NCI-H460 (cell line): ENCODE results near the gene RERE. TPM values are rescaled to one million over a fixed set of nuclear protein-coding genes. Genes with fewer than 3 reads are reported as not detected.
"Not testable (repeated sequence)": the region's sequence is repeated elsewhere in the genome, so short reads cannot be mapped to it uniquely, and the experiment has no call there.

ENCODE experiments used
- DNase-seq: peaks from one replicate; pipeline ENCODE4 v3.0.0-alpha.2; 2016; ENCODE audit warnings: low read depth; ENCODE audit errors: extremely low read depth
- total RNA-seq: library from RNA; depleted of rRNA; stranded (reverse); fragments of >200 nt; shearing (Covaris generic); gene quantifications from 2 replicates; pipeline ENCODE4 v1.2.3, GENCODE V29; 2014

Gene RERE
- total RNA-seq, 1 experiment from 2014 or later, result 7.7 TPM

DNA sequence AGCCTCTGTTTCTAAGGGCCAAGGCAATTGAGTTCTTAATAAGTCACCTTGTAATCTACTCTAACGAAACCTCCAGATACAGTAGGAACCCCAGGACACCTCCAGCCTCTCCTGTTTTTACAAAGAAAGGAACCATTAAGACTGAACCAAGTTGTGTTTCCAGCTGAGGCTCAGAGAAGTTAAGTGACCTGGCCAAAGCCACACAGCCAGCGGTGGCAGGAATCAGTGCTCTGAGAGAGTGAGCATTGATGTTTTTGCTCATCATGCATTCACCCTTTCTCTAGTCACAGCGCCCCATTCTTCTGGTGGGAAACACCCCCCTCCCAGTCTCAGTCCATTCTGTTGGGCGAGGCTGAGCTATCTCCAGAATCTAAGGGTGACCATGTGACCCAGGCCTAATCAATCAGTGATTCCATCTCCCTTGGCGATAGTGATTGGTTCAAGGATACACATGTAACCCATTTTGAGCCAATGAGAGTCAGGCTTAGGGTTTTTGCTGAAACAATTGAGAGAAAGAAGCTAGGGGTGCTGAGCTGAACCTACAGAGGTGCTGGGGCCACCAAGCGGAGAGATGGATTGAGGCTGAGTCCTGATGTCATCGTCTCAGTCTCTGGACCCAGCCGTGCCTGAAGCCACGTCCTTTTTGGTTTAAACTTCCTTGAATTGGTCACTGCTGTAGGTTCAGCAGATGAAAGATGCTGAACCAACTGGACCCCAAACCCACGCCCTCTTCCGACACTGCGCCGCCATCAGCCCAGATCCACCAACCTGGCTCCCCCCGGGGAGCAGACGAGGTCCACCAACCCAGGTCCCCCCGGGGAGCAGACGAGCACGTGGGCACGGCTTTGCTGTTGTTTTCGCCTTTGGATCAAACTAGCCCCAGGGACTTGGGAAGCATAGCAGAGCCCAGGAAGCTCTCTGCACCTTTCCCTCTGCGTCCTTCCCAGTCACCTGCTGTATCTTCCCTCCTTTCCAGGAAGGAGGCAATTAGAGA, 28.0 kb upstream of the RERE start:
- DNase-seq, result no peak

DNA sequence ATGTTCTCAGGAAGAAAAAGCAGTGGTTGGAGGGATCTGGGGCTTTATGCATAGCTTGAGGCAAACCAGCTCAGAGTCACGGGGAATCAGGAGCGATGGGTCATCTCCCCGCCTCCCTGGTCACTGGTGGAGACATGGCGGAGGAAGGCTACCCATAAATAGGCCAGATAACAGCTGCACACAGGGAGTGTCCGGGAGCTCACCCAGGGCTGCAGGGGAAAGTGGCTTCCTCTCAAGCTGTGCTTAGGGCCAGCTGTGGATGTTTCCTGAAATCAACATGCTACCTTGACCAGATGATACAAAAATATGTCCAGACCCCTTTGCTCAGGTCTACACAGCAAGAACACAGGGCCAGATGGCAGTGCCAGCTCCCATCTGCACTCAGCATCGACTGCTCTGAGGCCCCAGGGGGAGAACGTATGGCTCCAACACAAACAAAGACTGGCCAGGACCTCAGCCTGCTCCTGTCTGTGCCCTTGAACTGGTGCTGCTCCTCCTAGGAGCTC, 27.1 kb upstream of the RERE start:
- no peak for DNase-seq

DNA sequence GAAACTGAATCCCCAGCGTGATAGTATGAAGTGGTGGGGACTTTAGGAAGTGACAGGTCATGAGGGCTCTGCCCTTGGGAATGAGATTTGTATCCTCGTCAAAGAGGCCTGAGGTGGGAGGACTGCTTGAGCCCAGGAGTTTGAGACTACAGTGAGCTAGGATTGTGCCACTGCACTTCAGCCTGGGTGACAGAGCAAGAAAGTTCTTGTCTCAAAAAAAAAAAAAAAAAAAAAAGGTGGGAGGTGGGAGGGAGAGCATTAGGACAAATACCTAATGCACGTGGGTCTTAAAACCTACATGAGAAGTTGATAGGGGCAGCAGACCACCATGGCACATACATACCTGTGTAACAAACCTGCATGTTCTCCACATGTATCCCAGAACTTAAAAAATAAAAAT, 24.0 kb upstream of the RERE start:
- no peak for DNase-seq

DNA sequence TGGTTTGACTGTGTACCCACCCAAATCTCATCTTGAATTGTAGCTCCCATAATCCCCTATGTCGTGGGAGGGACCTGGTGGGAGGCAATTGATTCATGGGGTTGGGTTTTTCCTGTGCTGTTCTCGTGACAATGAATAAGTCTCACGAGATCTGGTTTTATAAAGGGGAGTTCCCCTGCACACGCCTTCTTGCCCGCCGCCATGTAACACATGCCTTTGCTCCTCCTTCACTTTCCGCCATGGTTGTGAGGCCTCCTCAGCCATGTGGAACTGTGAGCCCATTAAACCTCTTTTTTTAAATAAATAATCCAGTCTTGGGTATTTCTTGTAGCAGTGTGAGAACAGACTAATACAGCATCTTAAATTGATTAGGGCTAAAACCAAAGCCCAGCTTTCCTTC, 22.6 kb upstream of the RERE start:
- no peak for DNase-seq

DNA sequence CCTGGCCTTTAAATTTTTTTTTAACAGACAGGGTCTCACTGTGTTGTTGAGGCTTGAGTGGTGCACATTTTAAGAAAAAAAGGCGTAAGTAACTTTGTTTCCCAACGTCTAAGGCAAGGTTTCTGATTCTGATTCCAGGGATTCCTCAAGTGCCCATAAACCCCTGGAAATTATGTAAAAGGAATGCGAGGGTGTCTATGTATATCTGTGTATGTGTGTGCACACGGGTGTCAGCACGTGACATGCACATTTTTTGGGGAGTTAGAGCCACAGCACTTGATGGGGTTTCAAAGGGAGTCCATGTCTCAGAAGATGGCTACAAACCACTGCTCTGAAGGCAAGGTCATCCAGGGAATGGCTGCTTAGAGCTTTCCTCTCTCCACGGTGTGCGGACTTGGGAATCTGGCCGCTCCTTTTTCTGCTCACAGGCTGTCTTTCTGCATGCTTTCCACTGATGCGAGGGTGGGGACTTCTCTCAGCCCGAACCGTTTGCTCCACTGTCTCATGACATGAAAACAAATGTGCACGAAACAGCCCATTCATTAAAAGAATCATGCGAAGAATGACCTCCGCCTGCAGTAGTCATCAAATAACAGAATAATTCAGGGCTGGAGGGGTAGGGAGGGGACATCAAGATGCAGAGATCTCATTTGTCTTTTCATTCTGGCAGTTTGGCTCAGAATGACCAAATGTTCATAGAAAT, 18.7 kb upstream of the RERE start:
- no peak for DNase-seq

DNA sequence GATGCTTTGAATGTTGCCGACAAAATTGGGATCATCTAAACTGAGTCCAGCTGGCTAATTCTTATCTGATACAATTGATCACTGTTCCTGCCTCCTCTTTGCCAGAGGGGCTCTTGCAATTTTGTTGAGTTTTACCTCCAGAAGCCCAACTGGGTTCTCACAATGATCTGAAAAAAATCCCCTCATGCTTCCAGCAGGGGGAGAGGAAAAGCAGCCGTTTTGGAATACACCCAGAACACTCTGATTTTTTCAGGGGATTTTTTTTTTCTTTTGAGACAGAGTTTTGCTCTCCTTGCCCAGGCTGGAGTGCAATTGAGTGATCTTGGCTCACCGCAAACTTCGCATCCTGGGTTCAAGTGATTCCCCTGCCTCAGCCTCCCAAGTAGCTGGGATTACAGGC, 13.9 kb upstream of the RERE start:
- no peak for DNase-seq

DNA sequence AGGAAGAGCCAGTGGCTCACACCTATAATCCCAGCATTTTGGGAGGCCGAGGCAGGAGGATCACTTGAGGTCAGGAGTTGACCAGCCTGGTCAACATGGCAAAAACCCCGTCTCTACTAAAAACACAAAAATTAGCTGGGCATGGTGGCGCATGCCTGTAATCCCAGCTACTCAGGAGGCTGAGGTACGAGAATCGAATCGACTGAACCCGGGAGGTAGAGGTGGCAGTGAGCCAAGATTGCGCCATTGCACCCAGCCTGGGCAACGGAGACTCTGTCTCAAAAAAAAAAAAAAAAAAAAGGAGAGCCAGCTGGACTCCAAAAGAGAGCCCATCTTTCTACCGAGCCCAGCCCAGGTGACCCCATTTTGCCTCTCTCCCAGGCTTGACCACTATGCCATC, 13.3 kb upstream of the RERE start:
- DNase-seq, result not testable (repeated sequence)

DNA sequence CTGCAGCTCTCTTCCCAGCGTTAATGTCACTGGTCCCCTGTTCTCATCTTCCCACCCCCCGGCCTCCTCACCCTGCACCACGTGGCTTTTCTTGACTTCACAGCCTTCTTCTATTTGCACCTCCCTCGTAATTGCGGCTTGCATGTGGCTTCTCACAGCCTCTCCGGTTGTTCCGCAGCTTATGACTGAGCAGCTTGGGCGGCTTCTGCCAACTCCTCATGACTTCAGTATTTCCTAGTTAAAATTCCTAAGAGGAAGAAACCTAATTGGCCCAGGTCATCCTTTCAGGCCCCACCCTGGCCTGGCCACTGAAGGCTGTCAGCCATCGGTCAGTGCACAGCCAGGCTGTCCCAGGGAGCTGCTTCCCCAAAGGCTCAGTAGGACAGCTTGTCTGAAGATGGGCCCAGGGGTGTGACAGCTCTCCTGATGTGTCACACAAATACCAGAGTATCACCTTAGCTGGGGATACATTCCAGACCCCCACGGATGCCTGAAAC, 8.6 kb upstream of the RERE start:
- no peak for DNase-seq

DNA sequence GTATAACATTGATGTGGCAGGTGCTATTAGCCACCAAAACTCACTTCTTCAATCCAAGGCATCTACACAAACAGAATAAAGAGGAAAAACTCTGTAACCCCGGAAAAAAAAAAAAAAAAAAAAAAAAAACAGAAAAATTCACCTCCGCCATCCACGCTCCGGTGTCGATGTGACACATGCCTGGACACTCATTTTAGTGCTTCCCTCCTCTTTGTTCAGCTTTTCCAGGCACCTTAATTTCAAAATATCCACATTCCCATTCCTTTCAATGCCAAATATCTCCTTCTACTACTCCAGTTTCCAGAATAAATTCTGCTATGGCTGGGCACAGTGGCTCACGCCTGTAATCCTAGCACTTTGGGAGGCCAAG, 5.8 kb upstream of the RERE start:
- DNase-seq, result no peak

DNA sequence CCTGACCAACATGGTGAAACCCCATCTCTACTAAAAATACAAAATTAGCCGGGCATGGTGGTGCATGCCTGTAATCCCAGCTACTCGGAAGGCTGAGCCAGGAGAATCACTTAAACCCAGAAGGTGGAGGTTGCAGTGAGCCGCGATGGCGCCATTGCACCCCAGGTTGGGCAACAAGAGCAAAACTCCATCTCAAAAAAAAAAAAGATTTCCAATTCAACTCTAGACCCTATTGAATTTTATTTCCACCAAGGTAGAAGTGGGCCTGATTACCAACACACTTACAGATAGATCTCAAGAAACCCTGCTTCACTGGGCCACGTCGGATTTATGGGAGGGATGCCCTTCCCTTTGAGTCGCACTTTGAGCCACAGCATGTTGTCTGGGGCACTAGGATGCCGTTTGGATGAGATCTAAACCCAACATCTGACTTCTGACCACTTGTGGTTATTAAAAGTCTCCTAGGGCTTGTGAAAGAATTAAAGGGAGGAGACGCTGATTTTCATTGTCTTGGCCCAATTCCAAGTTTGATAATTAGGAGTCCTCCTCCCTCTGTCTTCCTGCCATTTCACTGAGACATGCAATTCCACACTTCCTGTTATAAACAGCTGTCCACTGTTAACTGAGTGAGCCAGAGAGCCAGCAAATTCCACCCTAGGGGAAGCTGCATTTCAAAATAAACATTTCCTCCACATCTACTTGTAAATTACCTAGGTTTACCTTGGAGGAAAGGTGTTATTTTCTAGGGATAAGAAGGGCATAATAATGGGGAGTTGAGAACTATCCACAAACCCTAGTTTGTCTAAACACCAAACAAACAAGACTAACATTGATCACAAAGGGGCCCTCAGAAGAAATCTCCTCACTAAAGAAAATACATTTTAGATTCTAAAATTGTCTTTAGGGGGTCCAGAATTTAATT, 5.2 kb upstream of the RERE start:
- DNase-seq, result peak; percentile 75

DNA sequence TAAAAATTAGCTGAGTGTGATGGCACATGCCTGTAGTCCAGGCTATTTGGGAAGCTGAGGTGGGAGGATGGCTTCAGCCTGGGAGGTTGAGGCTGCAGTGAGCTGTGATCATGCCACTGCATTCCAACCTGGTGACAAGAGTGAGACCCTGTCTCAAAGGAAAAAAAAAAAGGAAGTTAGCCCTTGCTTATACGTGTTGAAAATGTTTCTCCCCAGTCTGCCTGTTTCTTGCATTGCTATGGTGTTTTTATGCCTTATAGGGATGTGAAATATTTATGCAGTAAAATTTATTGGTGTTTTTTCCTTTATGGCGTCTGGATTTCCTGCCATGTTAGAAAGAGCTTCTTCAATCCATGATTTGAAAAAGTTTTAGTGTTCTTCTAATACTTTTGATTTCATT, 3.6 kb upstream of the RERE start:
- DNase-seq, result no peak

DNA sequence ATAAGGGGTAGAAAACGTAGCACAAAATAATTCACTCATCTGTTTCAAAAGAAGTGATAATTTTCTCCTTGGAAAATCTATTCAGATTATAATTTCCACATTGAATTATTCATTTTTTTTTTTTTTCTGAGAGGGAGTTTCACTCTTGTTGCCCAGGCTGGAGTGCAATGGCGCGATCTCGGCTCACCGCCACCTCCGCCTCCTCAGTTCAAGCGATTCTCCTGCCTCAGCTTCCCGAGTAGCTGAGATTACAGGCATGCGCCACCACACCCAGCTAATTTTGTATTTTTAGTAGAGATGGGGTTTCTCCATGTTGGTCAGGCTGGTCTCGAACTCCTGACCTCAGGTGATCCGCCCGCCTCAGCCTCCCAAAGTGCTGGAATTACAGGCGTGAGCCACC, 1.3 kb upstream of the RERE start:
- DNase-seq, result not testable (repeated sequence)

DNA sequence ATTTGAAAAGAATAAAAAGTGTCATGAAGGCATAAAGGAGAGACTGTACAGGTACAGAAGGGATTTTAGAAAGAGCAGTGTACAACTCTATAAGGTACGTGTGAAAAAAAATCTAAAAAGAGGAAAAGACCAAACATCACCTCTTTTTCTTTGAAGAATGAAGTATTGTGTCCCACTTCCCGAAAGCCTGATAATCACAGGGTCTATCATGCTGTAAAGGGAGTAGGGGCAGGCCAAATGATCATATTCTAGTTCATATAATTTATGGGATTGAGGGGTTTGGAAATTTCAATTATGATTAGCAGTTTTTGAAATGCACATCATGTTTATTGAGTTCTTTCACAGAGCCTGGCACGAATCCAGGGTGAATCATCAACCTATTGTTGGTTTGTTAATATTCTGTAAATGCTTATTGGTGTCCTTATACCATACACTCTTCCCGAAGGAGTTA, 910 bp upstream of the RERE start:
- peak; percentile 33 for DNase-seq

DNA sequence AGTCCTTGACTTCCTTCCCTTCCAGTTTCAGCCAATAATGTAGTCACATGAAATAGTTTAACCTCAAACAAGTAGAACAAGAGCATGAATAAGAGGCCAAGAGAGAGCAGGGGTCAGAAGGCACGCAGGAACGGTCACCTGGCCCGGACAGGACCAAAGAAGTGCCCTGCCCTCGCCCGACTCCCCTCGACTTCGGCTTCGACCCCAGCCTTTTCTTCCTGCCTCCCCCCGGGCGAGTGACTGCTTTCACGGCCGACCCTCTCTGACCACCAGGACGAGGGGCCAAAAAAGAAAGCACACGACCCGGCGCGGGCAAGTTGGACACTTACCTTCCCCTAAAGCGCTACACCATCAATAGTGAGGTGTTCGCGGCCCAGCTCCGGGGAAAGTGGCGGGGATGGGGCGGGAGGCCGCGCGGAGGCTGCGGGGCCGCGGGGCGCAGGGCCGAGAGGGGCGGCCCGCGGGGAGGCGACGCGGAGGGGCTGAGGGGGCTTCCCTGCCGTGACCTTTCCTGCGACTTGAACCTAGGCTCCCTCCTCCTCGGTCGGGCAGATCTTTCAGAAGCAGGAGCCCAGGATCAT, 519 bp downstream of the RERE start:
- no peak for DNase-seq

DNA sequence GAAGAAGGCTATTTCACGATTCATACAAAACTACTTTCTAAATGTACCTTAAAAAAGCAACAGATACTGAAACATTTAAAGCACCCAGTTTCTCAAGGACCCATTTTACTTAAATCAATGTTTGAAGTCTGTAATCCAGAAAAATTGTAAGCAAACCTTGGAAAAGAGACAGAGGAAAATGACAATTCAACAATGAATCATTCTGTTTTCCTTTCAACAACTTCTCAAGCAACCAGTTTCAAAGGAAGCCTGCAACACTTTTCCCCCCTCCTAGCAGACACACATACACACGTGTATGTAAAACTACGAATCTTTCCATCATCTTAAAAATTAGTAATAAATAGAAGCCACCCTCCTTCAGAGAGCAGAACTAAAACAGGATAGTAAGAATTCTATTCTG, 1.2 kb downstream of the RERE start:
- DNase-seq, result no peak

DNA sequence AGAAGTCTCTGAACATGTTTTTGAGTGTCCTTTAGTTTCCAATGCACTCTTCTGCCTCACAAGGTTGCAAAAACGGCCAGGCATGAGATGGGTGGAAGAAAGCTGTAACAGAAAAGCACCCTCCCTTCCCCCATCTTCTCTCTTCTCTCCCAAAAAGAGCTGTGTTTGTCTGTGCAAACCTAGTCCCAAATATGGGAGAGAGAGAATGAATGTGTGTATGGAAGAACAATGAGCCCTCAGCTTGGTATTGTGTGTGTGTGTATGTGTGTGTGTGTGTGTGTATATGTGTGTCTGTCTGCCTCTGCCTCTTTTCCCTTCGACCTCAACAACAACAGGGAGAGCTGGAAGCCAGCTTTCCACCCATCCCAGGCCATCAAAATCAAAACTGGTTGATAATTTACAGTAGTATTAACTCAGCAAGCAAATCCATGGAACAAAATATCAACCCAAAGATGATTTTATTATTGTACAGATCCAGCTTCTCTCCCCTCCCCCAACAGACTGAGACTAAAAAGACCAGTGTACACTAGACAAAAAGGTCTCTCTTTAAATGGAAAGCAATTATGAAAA, 1.8 kb downstream of the RERE start:
- no peak for DNase-seq

DNA sequence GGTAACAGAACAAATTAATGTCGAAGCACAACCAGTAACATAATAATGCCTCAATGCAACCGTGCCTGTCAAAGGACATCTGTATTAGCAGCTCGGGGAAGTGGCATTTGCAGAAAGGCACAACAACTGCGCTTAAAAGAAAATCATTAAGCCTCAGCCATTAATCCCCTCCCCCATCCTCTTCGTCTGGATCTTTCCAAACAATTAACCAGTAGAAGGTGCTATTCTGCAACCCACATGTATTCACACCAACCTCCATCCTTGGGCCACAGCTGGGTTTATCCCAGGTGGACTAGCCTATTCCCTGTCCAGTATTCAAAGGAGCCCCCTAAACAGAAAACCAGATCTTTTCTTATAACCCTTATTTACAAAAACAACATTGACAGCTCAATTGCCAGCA, 2.6 kb downstream of the RERE start:
- DNase-seq, result no peak

DNA sequence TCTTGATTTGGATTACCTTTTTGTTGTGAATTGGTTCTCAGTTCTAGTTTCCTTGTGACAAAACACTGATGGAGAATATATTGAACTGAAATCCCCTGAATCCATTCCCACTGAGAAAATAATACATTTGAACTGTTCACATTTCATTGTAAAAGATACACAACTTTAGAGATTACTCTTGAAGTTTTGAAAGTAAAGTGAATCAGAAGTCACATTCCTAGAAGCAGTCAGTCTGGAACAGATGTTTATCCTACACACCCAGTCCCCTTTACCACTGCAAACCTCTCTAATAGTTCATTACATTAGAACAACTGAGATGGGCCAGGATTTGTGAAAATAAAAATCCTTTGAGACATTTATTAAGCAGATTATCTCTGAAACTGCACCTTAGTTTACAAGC, 3.4 kb downstream of the RERE start:
- no peak for DNase-seq

DNA sequence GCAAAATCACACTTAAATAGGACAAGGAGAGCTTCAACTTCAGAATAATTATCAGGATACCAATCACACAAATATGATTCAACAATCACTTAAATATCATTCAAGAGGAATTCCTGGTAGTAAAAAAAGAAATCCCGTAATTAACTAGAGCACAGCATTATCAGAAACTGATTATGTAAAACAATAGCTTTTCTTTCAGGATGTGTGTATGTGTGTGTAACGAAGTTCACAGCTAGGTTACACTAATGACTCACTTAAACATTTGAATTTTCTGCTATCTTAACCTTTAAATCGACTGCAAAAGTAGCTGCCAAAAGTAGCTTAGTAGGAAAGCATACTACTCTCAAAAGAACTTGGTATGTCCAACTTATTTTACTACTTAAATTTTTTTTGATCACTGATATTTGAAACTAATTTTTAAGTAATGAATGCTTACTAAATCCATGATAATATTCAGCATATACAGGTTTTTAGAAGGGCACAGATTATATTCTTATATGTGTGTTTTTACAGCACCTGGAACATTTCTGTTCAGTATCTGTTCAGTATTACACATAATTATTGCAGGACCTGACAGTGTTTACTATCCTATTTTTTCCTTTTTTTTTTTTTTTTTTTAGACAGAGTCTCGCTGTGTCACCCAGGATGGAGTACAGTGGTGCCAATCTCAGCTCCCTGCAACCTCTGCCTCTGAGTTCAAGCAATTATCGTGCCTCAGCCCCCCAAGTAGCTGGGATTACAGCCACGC, 4.2 kb downstream of the RERE start:
- no peak for DNase-seq
